Measurements from ENCODE around the gene TMEM161A.

DNA sequence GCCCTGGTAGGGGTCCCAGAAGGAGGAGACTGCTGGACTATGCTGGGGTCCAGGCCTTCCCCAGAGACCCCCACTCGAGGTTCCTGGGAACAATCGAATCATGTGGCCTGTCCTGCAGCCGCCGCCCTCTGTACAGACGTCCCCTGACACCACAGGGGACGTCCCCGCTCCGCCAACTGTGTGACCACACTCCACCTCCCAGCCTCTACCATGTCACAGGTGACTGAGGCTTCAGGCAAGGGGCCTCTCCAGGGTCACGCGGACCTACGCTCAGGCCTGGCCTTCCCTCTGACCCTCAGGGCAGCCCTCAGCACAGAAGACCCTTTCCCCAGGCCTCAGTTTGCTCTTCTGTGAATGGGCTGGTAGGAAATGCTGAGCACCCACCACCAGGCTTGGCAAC, 13.1 kb upstream of the TMEM161A start:
- TF ChIP-seq CTCF (IDR thresholded peaks at IDR 0.05) (no peak), ZFX (IDR thresholded peaks at IDR 0.05; ENCODE audit: borderline replicate concordance) (no peak)
